Right lung (tissue), 5 donors: ENCODE results near the gene GFPT1. TPM values are rescaled to one million over a fixed set of nuclear protein-coding genes. Genes with fewer than 3 reads are reported as not detected.
A peak's percentile ranks its signal among the peaks of the same experiment; 100 is the strongest.

Source experiments
- DNase-seq, 2 donors: peaks; one replicate each; pipeline ENCODE4 v3.0.0-alpha.2; 2013
- polyA plus RNA-seq, 5 donors: library from polyadenylated mRNA; unstranded; fragments of 120-200 nt; gene quantifications; one replicate each; pipeline versions ENCODE4 v1.2.1 to v1.2.3, GENCODE V29; 2013; ENCODE audit warnings: inconsistent platforms in 1 of 5, low replicate concordance in 1 of 5; ENCODE audit not compliant: insufficient read length in 5 of 5, insufficient read depth in 1 of 5

The GFPT1 gene
- polyA plus RNA-seq, 5 donors, result 18.8 to 29.9 (median 28.1) TPM

DNA sequence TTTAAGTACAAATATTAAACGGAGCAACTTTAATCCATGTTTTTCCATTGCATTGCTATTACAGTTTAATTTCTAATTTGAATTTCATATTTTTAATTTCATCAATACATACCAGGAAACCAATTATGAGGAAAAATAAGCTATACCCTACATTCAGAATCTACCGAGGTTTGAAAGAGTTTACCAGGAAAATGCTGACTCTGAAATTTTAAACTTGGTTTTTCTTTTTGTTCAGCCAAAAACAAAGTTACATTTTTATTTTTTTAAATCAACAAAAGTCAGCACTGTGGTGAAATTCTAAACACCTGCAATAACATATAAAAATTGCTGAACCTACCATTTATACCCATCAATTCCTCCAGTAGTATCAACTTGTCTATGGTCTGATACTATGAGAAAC is 53.7 kb downstream of the GFPT1 start:
- DNase-seq, result no peak

DNA sequence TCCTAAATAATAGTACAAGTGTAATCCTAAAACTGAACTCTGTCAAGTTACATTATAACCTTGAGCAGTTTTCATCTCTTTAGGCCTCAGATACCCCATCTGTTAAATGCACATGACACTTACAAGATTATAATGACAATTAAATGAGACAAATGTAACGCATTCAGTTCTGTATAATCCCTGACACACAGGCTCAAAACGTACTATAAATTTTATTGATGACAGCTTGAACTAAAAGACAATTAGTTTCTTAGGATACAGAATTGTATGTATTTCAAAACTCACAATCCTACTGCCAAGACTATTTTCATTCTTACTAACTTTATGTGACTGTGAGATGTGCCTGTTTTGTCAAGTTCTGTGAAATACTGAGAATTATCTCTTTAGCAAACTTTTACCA is 56.2 kb downstream of the GFPT1 start:
- DNase-seq, result no peak

DNA sequence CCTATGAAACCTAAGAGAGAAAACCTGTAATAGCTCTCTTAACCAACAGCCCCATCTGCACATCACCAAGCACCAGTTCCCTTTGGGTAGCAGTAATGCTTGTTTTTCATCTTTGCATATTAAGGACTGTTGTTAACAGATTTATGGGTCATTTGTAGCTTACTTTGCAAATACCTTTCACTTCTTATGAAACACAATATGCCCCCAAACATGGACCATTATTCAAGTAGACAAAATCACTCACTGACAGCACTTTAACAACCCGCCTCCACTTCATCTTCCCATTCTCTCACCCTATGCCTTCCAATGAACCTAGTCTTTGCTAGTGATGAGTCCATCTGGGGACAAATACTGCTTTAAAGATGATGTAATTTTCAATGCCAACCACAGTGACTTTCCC is 64.4 kb downstream of the GFPT1 start:
- DNase-seq, result no peak

DNA sequence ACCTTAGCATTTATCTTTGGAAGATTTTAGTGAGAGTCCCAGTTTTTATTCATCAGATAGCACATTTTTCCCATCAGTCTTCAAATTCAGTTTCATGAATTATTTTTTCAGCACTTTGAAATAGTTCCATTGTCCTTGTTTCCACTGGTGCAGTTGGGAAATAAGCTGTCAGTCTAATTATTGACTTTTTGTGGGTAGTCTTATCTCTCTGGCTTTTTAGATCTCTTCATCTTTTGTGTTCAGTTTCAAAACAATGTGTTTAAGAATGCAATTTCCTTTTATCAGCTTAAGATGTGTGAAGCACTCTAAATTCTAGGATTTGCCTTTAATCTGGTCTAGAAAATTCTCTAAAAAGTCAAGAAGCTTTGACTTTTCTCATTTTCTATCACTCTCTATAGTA is 70.5 kb downstream of the GFPT1 start:
- DNase-seq, result no peak

DNA sequence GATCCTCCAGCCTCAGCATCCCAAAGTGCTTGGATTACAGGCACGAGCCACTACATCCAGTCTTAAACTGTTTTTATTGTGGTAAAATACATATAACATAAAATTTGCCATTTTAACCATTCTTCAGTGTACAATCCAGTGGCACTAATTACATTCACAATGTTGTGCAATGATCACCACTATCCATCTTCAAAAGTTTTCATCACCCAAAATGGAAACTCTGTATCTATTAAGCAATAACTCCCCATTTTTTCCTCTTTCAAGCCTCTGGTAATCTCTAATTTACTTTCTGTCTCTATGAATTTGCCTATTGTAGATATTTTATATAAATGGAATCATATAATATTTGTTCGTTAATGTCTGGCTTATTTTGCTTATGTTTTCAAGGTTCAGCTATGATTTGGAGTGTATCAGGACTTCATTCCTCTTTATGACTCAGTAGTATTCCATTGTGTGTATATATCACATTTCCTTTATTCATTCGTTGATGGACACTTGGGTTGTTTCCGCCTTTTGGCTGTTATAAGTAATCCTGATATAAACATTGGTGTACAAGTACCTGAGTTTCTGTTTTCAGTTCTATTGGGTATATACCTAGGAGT is 71.8 kb downstream of the GFPT1 start:
- DNase-seq, result no peak

DNA sequence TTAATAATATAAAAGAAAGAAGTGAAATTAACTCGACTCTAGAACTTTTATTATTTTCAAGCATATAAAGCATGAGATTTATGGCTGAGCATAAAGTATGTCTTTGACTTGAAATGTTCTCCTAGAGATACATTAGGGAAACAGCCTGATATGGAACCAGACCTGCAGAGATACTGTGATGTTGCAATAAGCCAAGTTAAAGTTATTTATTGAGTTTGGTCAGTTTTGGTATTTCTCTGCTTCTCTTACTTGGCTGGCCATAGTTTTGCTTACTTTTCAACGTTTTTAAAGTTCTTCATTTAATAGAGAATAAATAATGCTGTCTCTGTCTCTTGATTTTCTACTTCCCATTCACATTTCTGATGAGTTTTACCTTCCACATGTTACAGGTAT is 76.0 kb downstream of the GFPT1 start:
- no peak for DNase-seq

DNA sequence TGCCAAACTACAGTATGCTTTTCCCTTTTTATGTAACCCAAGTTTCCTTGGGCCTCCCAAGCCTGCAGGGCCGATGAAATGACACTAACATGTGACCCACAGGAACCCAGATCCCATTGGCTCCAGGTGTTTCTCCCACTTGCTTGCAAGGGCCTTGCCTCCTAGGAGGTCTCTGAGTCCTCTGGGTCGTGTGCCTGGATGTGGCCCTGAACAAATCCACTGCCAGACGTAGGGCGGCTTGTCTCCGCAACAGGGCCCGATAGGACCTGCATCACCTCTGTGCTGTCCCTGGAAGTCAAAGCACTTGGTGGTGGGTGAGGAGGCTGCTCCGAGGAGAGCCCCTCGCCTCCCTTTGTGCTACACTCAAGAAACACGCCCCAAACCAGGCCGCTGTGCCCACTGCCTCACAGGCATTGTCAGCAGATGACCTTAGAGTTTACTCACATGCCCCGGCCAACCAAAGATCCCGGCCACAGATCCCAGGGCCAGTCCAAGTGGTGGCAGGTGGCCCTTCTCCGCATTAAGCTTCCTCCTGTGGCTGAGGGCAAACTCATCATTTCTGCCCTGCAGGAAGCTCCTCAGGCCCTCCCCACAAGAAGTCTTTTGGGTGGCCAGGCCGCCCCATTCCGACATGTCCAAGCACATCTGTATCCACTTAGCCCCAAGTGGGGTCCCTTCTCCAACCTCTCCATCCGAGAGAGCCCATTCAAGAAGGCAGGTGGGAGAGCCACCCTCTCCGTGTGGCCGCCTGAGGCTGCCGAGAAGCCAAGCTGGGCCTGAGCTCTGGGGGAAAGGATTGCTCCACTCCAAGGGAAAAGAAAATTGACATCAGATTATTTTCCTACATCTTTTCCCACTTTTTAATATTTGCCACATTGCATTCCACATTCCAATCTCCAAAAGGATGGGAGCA is 76.7 kb downstream of the GFPT1 start:
- no peak for DNase-seq

DNA sequence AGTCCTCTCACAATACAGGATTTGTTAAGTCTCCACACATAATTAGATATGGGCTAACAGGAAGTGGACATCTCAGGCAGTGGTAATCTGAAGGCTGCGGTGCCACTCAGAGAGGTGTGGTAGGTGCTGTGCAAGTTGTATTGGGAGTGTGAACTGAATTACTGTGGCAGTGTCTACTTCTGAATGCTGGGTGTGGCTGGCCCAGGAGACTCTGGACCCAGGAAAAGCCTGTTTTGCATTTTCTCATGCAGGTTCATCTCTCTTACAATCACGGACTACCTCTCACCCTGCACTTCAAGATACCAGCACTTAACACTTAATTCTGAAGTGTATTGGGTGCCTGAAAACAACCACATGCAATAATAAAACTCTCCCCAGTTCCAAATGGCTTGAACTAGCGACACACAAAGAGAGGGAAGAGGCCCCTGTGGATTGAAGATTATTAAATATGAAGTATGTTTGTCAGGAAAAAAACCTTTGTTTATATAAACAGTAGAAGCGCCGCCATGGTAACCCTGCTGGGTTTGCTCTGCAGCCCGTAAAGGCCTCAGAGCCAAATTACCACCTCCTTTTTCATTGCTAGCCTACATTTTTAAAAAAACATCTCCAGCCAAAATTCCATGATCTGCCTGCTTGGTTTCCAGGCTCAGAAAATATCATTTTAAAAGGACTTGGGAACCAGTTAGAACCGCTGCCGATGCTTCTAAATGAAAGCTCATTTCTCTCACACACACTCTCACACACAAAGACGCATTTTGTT is 77.5 kb downstream of the GFPT1 start:
- DNase-seq, result peak; percentile 91 to 94

DNA sequence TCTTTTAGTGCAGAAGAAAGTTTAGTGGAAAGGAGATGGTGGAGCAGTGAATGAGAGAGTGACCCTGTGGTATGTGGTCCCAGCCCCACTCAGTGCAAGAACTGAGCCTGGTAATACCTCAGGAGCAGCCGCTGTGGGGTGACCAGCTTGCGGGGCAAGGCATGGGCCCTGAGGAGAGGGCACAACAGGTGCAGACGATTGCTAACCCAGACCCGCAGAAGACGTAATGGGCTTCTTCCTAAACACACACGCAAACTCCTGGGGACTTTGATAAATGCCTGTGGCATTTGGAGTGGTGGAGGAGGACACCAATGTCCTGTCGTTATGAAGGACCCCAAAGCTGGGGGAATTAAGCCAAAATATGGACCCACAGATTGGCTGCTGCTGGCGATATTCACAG is 78.7 kb downstream of the GFPT1 start:
- no peak for DNase-seq

DNA sequence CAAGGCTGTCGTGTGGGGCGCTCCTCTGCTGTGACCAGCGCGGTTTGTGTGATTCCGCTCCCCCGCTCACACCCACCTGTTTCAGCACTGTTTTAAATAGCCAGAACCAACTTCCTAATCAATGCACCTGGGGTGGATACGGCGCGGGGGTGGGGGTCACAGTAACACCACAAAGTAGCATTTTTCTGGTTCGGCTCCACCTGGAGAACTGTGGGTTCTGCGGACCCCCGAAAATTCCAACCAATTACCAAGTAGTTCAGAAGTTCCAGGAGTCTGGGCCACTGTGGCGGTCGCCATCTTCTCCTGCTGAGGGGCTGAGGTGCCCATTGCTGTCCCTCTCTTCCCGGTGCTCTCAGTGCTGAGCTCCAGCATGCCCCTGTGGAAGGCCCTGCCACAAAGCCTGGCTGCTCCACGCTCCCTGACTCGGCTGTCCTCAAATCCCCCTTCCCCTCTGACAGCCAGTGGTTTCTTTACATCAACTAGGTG is 79.4 kb downstream of the GFPT1 start:
- no peak for DNase-seq

DNA sequence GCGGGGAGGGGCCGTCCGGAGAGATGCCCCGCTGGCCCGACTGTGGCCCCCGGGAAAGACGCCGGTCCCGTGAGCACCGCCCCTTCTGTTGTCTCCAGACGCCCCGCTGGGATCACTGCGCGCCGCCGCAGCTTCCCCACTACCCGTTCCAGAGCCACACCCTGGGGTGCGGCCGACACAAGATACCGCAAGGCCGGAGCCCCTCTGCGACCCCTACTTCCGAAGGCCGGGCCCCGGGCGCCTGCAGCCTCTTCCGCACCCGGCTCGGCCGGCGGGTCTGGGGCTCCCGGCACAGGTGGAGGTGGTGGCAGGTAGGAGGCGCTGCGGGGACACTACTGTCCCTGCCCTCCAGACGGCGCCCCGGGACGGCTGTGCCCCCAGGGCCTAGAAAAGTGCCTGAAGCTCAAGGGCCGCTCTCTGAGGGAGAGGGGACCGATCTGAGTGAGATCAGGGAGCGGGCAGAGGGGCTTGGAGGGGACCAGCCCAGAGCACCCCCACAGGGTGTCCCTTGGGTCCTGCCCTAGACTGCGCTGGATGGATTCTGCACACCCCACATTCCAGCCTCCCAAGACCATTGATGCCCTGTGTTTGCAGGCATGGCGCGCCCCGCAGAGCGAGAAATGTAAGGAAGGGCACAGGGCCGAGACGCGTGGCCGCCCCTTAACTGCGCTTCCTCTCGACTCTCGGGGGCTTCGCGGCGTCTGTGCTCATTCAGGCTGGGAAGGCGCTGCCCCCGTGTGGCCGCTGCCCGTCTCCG is 80.0 kb downstream of the GFPT1 start:
- DNase-seq, result peak; percentile 78 to 87

DNA sequence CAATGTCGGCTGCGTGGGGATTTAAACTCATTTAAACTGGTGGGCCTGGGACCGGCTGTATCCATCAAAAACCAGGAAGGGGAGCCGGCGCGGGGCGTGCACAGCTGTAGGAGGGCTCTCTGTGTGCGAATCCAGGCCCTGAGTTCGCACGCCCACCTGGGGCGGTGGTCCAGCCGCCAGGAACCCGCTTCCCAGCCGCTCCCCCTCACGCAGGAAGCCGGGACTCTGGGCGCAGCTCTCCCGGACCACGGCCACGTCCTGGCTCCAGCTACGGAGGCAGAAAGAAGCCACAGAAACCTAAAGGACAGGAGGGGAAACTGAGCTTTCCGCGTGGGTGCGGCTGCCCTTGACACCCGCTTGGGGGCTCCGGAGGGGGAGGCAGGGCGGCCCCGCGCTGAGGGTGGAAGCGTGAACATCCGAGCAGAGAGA is 80.6 kb downstream of the GFPT1 start:
- DNase-seq, result peak in 1 of 2 donors; percentile 25

DNA sequence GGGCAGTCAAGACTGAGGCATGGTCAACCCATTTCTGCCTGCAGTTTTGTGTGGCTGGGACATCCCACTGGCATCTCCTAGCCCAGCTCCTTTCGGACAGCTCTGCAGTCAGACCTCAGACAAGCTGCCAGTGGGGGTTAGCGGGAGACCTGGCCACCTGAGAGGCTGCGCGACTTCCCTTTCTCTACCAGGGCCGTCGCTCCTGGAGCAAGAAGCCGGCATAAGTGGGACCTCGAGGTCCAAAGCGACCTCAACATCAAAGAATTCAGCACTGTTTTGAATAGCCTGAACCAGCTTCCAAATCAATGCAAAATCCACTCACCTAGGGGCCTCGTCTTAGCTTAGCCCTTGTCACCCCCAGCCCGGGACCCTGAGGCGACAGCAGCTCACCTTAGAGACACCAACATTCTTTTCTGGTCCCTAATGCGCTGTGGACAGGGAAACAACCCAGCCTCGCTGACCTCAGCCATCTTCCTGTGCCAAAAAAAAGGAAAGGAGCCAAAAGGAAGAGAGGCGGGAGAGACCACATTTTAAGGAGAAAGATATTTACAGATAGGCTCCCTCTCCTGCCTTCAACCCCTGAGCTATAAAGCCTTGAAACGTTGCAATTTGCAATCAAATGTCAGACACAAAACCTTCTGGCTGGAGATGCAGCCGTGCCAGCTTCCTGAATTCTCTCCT is 81.2 kb downstream of the GFPT1 start:
- no peak for DNase-seq

DNA sequence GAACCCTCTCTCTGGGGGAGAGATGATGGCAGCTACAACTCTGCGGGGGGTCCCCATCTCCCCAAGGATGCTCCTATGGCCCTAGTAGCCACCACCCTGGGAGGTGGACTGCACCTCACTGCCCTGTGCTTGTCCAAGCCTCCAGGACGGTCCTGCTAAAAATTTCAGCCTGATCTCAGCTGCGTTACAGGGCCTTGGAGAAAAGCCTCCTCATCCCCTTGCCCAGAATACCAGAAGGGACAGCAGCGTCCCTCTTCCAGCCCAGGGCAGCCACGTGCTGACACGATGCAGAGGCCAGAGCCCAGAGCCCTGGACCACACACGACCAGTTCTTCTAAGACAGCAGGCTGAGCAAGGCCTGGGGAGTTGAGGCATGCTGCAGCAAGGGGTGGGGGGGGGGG is 81.9 kb downstream of the GFPT1 start:
- DNase-seq, result no peak

DNA sequence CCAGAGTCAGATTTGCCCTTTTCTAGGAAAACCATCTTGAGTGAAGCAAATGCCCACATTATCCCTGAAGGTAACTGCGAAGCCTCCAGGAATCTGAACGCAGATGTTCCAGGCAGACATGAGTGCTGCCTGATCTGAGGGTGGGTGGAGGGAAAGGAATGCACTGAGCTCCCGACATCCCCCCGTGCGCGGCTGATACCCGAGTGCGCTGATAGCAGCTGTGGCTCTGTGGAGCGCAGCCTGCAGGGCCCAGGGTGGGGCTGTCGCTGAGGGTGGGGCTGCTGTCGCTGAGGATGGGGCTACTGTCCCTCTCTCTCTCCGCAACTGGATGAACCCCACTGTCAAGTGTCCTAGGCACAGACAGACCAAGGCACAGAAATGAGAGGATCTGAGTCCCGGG is 82.4 kb downstream of the GFPT1 start:
- no peak for DNase-seq

DNA sequence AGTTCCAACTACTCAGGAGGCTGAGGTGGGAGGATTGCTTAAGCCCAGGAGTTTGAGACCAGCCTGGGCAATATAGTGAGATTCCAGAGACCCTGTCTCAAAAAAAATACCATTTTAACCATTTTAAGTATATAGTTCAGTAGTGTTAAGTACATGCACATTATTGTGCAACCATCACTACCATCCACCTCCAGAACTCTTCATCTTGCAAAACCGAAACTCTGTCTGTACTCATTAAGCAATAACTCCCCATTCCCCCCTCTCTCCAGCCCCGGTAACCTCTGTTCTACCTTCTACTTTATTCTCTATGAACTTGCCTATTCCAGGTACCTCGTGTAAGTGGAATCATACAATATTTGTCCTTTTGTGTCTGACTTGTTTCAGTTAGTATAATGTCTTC is 86.4 kb downstream of the GFPT1 start:
- DNase-seq, result no peak

DNA sequence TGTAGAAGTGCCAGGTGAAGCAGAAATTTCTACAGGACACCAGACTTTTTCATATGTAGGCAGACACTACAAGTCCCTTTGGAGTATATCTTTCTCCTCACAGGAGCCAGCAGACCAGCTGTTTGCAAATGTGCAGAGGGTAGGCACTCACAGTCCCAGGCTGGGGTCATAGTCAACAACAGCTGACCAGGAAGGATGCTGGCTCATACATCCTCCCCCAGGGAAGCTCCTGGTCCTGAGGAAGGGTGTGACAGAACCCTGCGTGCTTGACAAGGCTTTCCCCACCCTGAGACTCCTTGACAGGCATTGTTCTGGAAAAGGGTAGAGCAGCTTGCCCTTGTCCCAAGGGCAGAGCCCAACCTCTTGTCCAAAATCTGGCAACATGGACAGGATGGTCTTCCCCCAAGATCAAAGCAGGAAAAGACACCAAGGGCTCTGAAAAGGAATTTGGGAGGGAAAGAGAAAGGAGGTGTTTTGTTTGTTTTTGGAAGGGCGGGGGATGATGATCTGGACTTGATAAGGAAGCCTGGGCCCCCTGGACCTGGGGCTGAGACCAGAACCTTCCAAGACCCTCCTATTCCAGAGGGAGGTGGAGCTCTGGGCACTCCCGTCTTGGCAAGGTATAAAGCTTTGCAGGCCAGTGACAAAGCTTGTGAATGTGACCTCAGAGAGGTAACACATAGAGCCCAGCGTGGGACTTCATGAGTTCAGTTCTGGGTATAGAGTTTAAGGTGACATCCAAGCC is 87.1 kb downstream of the GFPT1 start:
- DNase-seq, result no peak

DNA sequence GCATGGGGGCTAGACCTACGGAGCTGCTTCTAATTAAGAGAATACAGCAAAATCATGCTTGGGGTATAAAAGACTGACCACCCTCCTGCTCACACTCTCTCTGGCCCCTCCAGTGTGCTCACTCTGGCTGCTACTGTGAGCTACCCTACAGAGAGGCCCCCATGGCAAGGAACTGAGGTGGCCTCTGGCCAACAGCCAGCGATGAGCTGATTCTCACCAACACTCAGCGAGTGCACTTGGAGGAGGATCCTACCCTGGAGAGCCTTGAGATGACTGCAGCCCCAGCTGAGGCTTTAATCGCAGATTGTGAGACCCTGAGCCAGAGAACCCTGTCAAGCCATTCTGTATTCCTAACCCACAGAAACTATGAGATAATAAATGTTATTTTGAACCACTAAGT is 88.2 kb downstream of the GFPT1 start:
- no peak for DNase-seq

DNA sequence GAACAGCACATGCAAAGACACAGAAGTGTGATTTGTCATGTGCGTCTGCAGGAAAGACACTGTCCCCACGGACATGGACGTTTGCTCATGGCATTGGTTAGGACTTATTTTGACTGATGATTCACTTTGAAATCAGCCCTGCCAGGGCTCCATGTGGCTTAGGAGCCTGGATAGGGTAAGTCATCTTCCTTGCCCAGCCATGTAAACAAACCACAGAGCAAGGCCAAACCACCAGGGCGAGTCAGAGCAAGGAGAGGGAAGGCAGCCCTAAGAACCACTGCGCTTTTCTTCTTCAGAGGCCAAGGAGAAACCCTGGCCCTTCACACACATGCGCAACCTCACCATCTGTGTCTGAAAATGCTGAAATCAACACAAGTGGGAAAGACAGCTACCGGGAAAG is 88.8 kb downstream of the GFPT1 start:
- no peak for DNase-seq

DNA sequence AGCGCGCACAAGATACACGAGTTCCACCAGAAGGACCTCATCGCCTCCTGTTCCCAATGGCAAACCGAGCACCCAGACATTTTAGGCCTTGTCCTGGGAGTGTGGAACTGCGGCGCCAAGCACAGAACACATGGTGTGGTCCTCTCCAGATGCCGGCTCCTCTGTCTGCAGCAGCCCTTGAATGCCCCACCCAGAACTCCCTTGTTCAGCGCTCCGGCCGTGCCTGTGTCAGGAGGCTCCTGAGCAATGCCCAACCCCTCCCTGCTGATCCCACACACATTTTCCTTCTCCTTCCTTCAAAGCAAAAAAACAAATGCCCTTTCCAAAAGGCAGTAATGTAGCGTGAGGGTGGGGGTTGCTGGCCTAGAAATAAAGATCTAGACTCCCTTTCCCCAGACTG is 89.8 kb downstream of the GFPT1 start:
- DNase-seq, result no peak
